ENCODE data around the gene ANXA2R.

DNA sequence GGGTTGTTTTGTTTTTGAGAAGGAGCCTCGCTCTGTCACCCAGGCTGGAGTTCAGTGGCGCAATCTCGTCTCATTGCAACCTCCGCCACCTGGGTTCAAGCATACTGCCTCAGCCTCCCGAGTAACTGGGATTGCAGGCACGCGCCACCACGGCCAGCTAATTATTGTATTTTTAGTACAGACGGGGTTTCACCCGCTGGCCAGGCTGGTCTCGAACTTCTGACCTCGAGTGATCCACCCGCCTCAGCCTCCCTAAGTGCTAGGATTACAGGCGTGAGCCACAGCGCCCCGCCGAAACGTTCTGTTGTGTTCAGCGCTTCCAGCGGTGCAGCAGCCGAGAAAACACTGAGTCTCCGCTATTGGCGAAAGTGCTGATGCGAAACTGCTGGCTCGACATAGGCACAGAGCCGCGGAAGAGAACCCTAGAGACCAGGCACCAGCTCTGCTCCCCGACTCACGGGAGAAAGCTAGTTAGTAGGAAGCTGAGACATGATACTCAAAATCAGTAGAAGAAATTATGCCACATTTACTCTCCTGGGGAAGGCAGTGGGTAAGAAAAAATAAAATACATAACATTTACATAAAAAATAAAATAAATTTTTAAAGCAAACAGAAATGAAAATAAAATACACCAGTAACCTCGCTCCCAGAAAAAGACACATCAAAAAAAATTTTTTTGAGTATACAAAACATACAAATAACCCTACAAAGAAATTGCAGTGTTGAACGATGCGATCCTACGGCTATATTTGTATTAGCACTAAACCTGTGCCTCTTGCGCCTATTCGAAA is 31.6 kb downstream of the ANXA2R start:
- TF ChIP-seq, protein P1, sequence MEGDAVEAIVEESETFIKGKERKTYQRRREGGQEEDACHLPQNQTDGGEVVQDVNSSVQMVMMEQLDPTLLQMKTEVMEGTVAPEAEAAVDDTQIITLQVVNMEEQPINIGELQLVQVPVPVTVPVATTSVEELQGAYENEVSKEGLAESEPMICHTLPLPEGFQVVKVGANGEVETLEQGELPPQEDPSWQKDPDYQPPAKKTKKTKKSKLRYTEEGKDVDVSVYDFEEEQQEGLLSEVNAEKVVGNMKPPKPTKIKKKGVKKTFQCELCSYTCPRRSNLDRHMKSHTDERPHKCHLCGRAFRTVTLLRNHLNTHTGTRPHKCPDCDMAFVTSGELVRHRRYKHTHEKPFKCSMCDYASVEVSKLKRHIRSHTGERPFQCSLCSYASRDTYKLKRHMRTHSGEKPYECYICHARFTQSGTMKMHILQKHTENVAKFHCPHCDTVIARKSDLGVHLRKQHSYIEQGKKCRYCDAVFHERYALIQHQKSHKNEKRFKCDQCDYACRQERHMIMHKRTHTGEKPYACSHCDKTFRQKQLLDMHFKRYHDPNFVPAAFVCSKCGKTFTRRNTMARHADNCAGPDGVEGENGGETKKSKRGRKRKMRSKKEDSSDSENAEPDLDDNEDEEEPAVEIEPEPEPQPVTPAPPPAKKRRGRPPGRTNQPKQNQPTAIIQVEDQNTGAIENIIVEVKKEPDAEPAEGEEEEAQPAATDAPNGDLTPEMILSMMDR (conservative IDR thresholded peaks at IDR 0.05; ENCODE audit: low read length): peak; percentile 16; the same call in 1 of the 2 replicates
- TF ChIP-seq EZH2phosphoT487 (IDR thresholded peaks at IDR 0.05; ENCODE audit: borderline replicate concordance): no peak
